GM12864 (cell line): Measurements from ENCODE around the gene PLXNC1.

Source experiments
- DNase-seq: peaks from one replicate; pipeline ENCODE4 v3.0.0-alpha.2; 2011; ENCODE audit warnings: low read depth
- H3K4me3 ChIP-seq: 2 replicates; pipeline ENCODE4 v1.5.1; 2011; ENCODE audit warnings: mild to moderate bottlenecking, low read depth, low read length, control low read depth
- TF ChIP-seq, protein P1 (sequence below): IDR thresholded peaks from 2 replicates; pipeline ENCODE4 v1.5.1; 2011; ENCODE audit warnings: low read depth, mild to moderate bottlenecking, moderate library complexity, low read length, control low read depth, inconsistent platforms; ENCODE audit errors: missing control alignments

The PLXNC1 gene

DNA sequence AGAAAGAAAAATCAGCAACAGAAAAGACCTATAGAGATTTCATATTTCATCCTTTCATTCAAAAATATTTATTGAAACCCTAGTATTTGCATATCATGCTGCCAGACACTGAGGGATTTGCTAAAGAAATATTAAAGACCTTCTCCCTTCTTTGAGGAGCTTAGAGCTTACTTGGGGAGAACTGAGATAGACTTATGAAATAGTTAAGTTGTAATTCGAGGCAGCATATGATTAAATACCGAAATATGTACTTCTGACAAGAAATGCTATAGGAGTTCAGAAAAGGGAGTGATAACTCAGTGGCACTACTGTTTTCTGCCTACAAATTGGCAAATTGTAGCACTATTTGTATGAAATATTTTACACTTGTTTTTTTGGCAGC, 59.1 kb downstream of the PLXNC1 start:
- TF ChIP-seq, protein P1, sequence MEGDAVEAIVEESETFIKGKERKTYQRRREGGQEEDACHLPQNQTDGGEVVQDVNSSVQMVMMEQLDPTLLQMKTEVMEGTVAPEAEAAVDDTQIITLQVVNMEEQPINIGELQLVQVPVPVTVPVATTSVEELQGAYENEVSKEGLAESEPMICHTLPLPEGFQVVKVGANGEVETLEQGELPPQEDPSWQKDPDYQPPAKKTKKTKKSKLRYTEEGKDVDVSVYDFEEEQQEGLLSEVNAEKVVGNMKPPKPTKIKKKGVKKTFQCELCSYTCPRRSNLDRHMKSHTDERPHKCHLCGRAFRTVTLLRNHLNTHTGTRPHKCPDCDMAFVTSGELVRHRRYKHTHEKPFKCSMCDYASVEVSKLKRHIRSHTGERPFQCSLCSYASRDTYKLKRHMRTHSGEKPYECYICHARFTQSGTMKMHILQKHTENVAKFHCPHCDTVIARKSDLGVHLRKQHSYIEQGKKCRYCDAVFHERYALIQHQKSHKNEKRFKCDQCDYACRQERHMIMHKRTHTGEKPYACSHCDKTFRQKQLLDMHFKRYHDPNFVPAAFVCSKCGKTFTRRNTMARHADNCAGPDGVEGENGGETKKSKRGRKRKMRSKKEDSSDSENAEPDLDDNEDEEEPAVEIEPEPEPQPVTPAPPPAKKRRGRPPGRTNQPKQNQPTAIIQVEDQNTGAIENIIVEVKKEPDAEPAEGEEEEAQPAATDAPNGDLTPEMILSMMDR, result no peak
- DNase-seq, result no peak
- peak overlapping the region; percentile 44 for H3K4me3 ChIP-seq

DNA sequence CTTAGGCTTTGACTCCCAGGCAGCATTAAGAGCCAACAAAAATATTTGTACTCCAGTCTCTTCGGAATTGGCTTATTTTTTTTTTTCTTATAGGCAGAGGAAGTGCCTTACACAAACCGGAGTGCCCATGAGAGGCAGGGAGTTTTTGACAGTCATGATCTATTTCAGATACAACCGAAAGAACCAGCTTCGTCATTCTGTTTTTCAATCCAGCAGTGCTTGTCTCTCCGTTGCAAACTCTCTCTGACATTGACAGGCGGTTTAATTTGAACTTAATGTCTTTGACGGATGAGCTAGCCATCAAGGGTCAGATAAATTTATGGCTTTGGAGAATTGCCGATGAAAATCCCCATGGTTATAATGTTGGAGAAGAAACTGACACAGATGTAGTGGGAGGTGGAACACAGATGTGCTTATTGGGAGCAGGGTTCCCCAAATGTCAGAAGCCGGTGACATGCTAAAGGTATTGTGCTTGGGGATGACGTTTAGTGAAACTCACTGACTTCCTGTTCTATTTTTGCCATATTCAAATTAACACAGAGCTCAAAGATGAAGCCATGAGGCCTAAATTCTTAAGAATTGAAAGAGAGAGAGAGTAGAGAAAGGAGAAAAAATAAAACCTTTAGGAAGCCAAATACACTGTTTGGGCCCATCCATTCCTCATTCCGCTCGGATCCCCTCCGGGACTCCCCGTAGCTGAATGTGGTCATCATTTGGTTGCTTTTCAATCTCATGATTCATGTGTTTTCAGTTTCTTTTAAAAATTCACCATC, 59.7 kb downstream of the PLXNC1 start:
- TF ChIP-seq, protein P1, result no peak
- DNase-seq, result peak; percentile 86
- peak overlapping the region; percentile 44 for H3K4me3 ChIP-seq

DNA sequence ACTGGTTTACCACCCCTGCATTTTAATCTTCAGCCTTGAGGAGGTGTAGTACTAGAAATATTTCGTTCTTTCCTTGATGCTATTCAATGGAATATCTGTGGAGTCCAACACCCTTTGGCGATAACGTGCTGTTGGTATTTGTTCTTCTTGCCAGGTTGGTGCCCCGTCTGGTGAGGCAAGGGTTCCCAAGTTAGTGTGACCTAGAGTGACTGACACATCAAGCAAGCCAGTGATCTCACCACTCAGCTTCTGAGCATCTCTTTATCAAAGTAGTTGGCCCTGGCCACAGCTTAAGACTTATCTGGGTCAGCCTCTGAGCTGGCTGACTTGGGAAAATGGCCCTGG, 60.2 kb downstream of the PLXNC1 start:
- H3K4me3 ChIP-seq, result peak overlapping the region; percentile 44
- DNase-seq, result no peak

DNA sequence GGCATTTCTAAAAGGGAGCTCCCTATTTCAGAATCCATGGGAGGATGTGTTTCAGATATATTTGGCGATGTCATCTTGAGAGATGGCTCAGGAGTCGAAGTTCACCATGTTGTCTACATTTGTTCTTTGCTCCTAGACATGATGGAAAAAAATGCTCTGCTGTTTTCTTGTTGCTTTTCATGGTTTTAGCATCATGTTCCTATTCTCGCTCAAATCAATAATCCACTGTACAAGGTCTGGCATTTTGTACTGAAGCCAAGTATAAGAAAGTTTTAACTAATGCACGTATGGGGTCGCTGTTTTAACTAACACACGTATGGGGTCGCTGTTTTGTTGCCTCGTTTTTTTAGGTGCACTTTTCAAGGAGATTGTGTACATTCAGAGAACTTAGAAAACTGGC, 60.9 kb downstream of the PLXNC1 start:
- H3K4me3 ChIP-seq, result no peak overlapping the region
- DNase-seq, result no peak
- TF ChIP-seq, protein P1, result no peak

More for the DNA sequence above, 60.2 kb downstream of the PLXNC1 start:
- TF ChIP-seq, protein P1, result peak; percentile 15

DNA sequence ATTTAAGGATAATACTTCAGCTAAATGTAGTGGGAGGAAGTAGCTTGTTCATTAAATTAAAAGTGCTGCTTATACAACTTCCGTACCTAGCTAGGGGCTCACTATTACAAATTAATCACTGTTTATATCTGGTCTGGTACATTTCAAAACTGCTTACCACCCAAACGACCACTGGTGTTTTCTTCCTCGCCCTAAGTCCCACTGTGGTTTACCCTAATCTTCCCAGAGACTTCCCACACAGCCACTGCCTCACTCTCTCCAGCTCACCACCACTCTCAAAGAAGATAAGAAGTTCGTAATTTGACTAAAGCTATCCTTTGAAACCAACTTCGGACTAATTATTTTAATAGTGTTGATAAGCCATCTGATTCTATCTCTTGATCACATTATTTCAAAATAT, 62.6 kb downstream of the PLXNC1 start:
- DNase-seq, result no peak
- TF ChIP-seq, protein P1, result no peak
- no peak overlapping the region for H3K4me3 ChIP-seq

DNA sequence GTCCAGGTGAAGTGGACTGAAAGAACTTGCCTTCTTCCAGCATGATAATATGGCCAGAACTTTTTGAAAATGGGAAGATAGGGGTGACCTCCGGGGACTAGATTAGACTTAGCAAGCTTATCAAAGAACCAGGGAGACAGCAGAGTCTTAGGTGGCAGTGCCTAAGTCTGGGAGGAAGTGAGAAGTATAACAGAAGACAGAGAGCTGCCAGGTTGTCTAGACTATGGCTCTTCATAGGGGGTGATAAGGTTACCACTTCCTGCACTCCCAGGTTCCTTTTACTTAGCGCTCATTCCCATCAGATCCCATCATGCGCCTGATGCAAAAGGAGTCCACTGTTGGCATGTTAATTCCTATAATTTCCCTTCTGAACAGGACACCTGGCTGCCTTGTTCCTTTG, 69.9 kb downstream of the PLXNC1 start:
- DNase-seq, result no peak
- no peak overlapping the region for H3K4me3 ChIP-seq
- TF ChIP-seq, protein P1, result no peak
